T-helper 9 cell (primary cell): ENCODE results near the gene PDCD1LG2.
"Not testable (repeated sequence)": the region's sequence is repeated elsewhere in the genome, so short reads cannot be mapped to it uniquely, and the experiment has no call there.

ENCODE experiments used
- DNase-seq: peaks from one replicate; pipeline ENCODE4 v3.0.0-alpha.2; 2020

The PDCD1LG2 gene

DNA sequence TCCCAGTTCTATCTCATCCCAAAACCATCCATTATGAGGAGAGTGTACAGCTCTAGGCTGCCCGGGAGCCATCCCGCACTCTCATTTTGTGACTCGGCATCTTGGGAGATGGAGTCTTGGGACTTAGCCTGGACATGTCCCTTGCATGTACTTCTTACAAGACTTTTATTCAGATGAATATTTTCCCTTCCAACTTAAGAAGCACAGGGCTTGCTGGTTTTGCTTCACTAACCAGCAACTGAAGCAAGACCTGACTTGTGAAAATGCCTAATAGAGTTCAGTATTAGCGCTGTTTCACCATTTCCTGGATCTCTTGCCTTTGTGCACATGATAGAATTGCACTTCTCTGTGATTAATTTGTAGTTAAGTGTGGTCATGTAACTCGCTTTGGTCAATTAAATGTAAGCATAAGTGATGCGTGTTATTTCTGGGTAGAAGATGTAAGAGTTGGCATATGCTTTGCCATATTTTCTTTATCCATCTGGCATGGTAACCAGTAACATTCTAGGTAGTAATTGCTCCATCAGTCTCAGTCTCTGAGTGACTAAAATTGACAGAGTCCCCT, 55.8 kb downstream of the PDCD1LG2 start:
- no peak for DNase-seq

GRCh38 chr9:5568868-5569267, 58.5 kb downstream of the PDCD1LG2 start:
- DNase-seq, result no peak

- no peak for DNase-seq
Measured at GRCh38 chr9:5569409-5569808, 59.1 kb downstream of the PDCD1LG2 start.

DNA sequence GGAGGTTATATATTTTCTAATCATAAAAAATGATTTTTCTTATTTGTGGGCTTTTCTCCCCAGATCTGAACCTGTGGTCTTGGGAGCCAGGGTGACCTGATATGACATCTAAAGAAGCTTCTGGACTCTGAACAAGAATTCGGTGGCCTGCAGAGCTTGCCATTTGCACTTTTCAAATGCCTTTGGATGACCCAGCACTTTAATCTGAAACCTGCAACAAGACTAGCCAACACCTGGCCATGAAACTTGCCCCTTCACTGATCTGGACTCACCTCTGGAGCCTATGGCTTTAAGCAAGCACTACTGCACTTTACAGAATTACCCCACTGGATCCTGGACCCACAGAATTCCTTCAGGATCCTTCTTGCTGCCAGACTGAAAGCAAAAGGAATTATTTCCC, 59.6 kb downstream of the PDCD1LG2 start:
- no peak for DNase-seq

- no peak for DNase-seq
Measured at GRCh38 chr9:5571629-5572232, 61.4 kb downstream of the PDCD1LG2 start.

GRCh38 chr9:5574097-5574496, 63.8 kb downstream of the PDCD1LG2 start:
- no peak for DNase-seq

DNA sequence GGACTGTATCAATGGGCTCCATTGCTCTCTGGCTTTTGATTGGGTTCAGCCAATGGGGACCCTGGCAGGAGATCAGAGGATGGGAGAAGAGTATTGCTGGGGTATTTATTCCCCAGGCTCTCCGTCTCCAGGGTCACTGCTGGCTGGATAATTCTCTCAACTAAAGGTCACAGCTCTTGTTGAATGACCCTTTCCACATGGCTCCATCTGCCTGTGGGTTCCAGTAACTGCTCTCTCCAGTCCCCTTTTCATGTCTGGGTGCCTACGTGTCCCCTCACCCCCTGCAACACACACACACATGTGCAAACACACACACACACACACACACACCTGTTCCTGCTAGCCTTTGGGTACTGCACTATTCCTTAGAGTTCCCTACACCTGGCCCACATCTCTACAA, 64.7 kb downstream of the PDCD1LG2 start:
- no peak for DNase-seq

DNA sequence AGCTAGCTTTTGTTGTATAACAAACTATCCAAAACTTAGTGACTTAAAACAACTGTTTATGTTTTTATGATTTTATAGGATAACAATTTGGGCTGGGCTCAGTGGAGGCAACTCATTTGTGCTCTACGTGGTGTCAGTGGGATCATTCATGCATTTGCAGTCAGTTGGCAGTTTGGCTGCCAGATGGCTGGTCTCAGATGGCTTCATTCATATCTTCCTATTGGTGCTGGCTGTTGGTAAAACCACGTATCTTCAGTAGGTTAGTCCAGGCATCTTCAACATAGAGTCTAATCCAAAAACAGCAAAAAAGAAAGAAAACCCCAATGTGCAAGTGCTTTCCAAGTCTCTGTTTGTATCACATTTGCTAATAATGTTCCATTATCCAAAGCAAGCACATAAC, 66.9 kb downstream of the PDCD1LG2 start:
- no peak for DNase-seq

DNA sequence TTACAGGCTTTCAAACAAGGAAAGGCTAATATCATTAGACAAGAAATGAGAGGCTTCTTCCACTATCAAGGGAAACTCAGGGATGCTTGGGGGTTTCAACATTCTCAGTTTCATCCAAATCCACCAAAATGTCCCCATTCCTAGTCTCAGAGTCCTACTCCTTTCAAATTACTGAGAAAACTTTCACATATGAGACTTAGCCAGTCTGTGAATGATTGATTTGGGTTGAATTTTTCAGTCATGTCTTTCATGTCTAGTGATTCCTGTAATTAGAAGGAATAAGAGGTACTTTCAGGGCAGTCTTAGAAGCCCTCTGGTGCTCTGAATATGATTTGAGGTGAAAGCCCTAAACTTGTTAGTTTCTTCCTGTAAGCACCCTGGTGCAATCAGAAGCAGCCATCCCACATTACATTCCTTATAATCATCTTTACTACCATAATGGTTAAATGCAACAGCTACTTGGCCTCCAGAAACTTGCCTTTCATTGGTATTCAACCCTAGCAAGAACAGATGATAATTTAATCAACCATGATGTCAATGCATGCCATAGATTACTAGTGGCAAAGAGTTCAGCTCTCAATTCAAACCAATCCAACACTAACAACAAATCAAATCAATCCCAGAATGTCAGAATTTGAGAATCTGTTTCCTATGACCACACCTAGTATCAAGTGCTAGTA, 67.8 kb downstream of the PDCD1LG2 start:
- no peak for DNase-seq

DNA sequence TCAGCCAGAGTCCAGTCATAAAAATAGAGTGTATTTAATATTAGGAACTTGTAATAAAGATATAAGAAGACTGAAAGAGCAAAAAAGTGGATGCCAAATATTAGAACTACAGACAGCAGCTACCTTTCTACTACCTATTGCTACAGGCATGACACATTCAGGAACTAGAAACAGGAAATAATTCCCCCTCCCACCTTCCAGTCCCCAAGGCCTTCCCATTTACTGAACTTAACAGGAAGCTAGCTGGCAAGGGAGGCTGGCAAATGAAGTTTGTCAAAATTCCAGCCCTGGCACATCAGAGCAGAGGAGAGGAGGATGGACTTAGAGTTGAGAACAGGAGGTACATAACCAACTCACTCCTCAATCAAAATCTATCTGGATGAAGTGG, 68.4 kb downstream of the PDCD1LG2 start:
- no peak for DNase-seq

DNA sequence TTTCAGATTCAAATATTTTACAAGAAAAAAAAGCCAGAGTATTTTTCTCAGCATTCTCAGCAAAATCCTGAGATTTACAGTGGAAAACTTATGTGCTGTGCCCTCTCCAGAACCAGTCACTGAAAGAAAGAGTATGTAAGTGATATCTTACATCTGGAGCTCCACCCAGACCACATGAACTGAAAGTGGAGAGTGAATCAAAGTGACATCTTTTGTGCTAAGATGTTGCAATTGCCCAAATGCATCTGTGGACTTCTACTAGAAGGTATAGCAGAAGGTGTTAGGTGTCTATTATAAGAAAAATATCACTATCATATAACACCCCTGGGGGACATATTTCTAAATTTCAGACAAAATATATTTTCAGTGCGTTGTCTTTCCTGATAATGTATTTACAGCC, 69.5 kb downstream of the PDCD1LG2 start:
- DNase-seq, result no peak

- DNase-seq, result no peak
Measured at GRCh38 chr9:5580650-5581049, 70.3 kb downstream of the PDCD1LG2 start.

DNA sequence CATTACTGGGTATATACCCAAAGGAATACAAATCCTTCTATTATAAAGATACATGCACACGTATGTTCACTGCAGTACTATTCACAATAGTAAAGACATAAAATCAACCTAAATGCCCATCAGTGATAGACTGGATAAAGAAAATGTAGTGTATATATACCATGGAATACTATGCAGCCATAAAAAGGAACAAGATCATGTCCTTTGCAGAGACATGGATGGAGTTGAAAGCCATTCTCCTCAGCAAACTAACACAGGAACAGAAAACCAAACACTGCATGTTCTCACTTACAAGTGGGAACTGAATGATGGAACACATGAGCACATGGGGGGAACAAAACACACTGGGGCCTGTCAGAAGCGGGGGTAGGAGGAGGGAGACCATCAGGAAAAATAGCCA, 71.4 kb downstream of the PDCD1LG2 start:
- DNase-seq, result not testable (repeated sequence)

DNA sequence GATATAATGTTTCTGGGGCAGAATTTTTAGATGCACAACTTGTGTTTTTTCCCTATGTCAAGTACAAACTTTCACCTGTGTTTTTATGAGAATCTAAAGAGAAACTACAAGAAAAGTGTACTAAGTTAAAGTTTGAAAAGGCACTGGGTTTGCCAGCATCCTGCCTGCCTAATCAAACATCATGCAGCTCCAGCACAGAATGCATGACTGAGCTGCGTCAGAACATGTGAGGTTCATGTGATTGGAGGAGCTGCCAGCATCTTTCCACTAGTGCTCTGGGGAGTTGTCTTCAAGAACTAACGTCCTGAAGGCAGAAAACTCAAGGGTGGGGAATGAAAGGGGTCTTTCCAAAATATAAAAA, 72.5 kb downstream of the PDCD1LG2 start:
- DNase-seq, result no peak

DNA sequence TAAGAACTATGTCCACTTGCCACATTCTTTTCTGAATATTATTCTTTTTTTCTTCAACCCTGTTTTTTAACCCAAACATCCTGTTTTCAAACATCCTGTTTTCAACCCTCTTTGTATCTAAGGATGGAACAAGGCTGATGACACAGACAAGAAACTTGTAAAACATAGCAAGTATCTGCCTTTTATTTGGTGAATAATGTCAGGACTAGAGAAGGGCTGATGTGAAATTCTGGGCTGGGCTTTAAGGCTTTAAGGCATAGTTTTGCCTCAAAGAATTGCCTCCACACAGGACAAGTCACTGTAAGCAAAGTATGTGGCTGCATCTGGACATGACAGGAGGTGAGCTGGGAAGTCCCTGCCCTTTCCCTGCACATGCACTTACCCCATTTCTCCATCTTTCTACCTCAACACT, 76.1 kb downstream of the PDCD1LG2 start:
- DNase-seq, result no peak

GRCh38 chr9:5587024-5587423, 76.7 kb downstream of the PDCD1LG2 start:
- DNase-seq, result no peak

DNA sequence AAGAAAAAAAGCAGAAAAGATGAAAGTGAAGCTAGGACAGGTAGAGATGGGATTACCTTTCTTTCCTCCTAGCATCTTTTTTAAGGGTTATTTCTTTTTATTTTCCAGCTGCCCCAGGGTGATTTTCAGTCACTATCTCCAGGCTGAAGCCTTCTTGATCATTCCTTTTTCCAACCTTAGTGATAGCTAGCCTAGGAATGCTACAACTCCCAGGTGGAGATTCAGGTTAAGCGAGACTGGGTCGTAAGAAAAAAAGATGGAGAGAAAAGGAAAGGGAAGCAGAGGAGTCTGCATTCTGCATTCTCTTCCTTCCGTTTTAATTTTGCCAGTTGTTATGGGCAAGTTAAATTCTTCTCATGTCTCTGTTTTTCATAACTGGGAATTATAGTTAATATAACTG, 81.9 kb downstream of the PDCD1LG2 start:
- no peak for DNase-seq

- DNase-seq, result no peak
Measured at GRCh38 chr9:5592904-5593303, 82.6 kb downstream of the PDCD1LG2 start.

DNA sequence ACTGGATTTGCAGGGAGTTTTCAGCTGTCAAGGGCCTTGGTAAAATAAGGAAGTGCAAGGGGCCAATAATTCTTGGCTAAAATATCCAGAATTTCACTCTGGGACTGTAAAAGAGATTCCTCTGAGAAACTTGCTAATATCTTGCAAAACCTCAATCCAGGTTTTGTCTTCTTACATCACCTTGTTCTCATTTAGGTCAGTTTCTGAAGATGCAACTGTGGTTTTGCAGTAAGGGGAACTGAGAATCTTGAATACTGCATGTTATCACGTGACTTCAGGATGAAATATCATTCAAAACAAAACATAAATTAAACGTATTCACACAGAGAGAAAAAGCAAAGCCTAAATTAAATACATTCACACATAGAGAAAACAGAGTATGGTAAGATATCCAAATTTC, 83.6 kb downstream of the PDCD1LG2 start:
- DNase-seq, result no peak

- no peak for DNase-seq
Measured at GRCh38 chr9:5596173-5596572, 85.8 kb downstream of the PDCD1LG2 start.

- no peak for DNase-seq
Measured at GRCh38 chr9:5608298-5609225, 98.2 kb downstream of the PDCD1LG2 start.

DNA sequence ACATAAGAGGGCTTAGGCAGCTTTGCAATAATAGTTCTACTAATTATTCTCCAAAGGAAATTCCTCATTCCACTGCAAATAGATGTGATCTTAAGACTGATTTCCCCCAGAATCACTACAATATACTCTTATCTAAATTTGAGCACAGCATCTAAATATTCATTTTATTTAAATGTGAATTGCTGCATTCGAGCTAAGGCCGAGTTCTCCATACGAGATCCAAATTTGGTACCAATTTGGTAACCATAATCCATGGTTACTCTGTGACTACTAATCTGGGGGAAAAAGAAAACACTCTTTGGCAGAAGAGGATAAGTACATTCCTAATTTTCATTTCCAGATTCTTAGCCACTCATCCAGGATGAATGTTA, 98.9 kb downstream of the PDCD1LG2 start:
- no peak for DNase-seq

GRCh38 chr9:5610491-5610890, 100.2 kb downstream of the PDCD1LG2 start:
- no peak for DNase-seq
